ENCODE measurements around the gene CCDC38. TPM values are rescaled to one million over a fixed set of nuclear protein-coding genes. Genes with fewer than 3 reads are reported as not detected.

CCDC38 gene
- total RNA-seq, 1 experiment from 2014 or later: not detected

- ATAC-seq (no peak), DNase-seq (ENCODE audit: low spot score) (no peak)
- CTCF ChIA-PET: no interaction called here
- Mint-ChIP-seq H3K36me3 (no peaks in the 10 kb centered on the region), H3K9me3 (peaks cover 9% of the 10 kb centered on the region), H3K27me3 (ENCODE audit: low read depth) (peaks cover 12% of the 10 kb centered on the region), H3K4me3 (no peak overlapping the region), H3K4me1 (peaks cover 22% of the 10 kb centered on the region), H3K27ac (no peak overlapping the region)
- no peak for TF ChIP-seq MYBL2 (CRISPR knock-in tag; IDR thresholded peaks at IDR 0.05)
- TF ChIP-seq ZNF423 (CRISPR knock-in tag; IDR thresholded peaks at IDR 0.05): no peak
- no peak for TF ChIP-seq RELA (CRISPR knock-in tag; IDR thresholded peaks at IDR 0.05; ENCODE audit: borderline replicate concordance)
- no peak for TF ChIP-seq HMGA2 (CRISPR knock-in tag; IDR thresholded peaks at IDR 0.05)
- POLR2A ChIA-PET: no interaction called here
These were observed 7.2 kb upstream of the CCDC38 start for GRCh38 chr12:95949477-95950206.

- TF ChIP-seq PRDM15 (CRISPR knock-in tag; IDR thresholded peaks at IDR 0.05): no peak
- TF ChIP-seq ZNF121 (CRISPR knock-in tag; IDR thresholded peaks at IDR 0.05): peak; percentile 36; the same call in 1 of the 2 replicates
- TF ChIP-seq HMGA2 (CRISPR knock-in tag; IDR thresholded peaks at IDR 0.05): 0 out of 2 replicates have a peak, but pooled peaks have one; percentile 32
- H3K27me3 Mint-ChIP-seq (ENCODE audit: low read depth): peaks cover 23% of the 10 kb centered on the region
- no peak overlapping the region for H3K27ac Mint-ChIP-seq
- ATAC-seq: no peak
- peaks cover 25% of the 10 kb centered on the region for H3K4me1 Mint-ChIP-seq
- H3K9me3 Mint-ChIP-seq: no peaks in the 10 kb centered on the region
- ChIA-PET CTCF (interaction anchor here (1.2 to 4.9 kb wide), 8 partner anchors 8 to 572 kb away, joined by 3 to 46 read pairs (median 10); partner anchors contain the start of gene CDK17), POLR2A (interaction anchor here (0.5 kb wide), 1 partner anchor 284 kb away, joined by 3 read pairs; no protein-coding TSS in a partner anchor)
- no peak for DNase-seq (ENCODE audit: low spot score)
- H3K36me3 Mint-ChIP-seq: no peaks in the 10 kb centered on the region
- peak overlapping the region; percentile 94 for H3K4me3 Mint-ChIP-seq
These were observed 1.8 kb upstream of the CCDC38 start for GRCh38 chr12:95944108-95944704.

- Mint-ChIP-seq H3K27ac (peak within 1 kb of the TSS; percentile 58; the same call in 1 of the 2 replicates), H3K36me3 (no peaks in the 10 kb centered on the region), H3K4me1 (peaks cover 23% of the 10 kb centered on the region), H3K9me3 (no peaks in the 10 kb centered on the region), H3K27me3 (ENCODE audit: low read depth) (peaks cover 23% of the 10 kb centered on the region), H3K4me3 (peak within 1 kb of the TSS; percentile 94)
- DNase-seq (ENCODE audit: low spot score): peak; percentile 65
- ChIA-PET POLR2A (interaction anchor here (0.5 to 1.0 kb wide), 2 partner anchors 13 to 283 kb away, joined by 3 read pairs; no protein-coding TSS in a partner anchor), CTCF (interaction anchor here (1.2 to 4.9 kb wide), 8 partner anchors 9 to 573 kb away, joined by 3 to 46 read pairs (median 10); partner anchors contain the start of gene CDK17)
- TF ChIP-seq AR (CRISPR knock-in tag; IDR thresholded peaks at IDR 0.05) (no peak), MYBL2 (CRISPR knock-in tag; IDR thresholded peaks at IDR 0.05) (peak; percentile 40; the same call in 1 of the 2 replicates), CBFB (CRISPR knock-in tag; IDR thresholded peaks at IDR 0.05; ENCODE audit: low read depth) (0 out of 2 replicates have a peak, but pooled peaks have one; percentile 66), USF1 (CRISPR knock-in tag; IDR thresholded peaks at IDR 0.05) (peak; percentile 9; the same call in 1 of the 2 replicates), SP1 (CRISPR knock-in tag; conservative IDR thresholded peaks at IDR 0.05) (0 out of 2 replicates have a peak, but pooled peaks have one; percentile 26), ESRRA (CRISPR knock-in tag; IDR thresholded peaks at IDR 0.05; ENCODE audit: borderline replicate concordance) (0 out of 2 replicates have a peak, but pooled peaks have one; percentile 12), ZNF232 (CRISPR knock-in tag; IDR thresholded peaks at IDR 0.05) (peak; percentile 52; the same call in 1 of the 2 replicates), ZNF423 (CRISPR knock-in tag; IDR thresholded peaks at IDR 0.05) (peak; percentile 47), ZBTB21 (CRISPR knock-in tag; IDR thresholded peaks at IDR 0.05; ENCODE audit: borderline replicate concordance) (no peak; the same call in 1 of the 2 replicates)
- peak; percentile 68 for ATAC-seq
These were observed 972 bp upstream of the CCDC38 start, which contains the start of gene AMDHD1 for GRCh38 chr12:95943330-95943842. Gene AMDHD1, plus strand, starts transcription at chr12:95943331. Its CDS starts 68 bp downstream, at chr12:95943399.

Data from WTC11 (cell line).